GM12878 (cell line): ENCODE measurements around the gene ZNF655. TPM values are rescaled to one million over a fixed set of nuclear protein-coding genes. Genes with fewer than 3 reads are reported as not detected.
A peak's percentile ranks its signal among the peaks of the same experiment; 100 is the strongest.

Experiments used
- ATAC-seq: fragments of 200-7000 bp; cut with Tn5 transposase; 3 replicates; pipeline ENCODE4 v1.9.1; 2020; ENCODE audit warnings: mild to moderate bottlenecking, moderate library complexity
- BruUV-seq: library from RNA; stranded (reverse); fragments of 400-500 nt; replicated peaks from 2 replicates; lab custom pipeline; 2021; lab: Mats Ljungman, UMichigan
- CTCF ChIA-PET: fragments of 300-600 bp; sonication (Branson Sonifier 250); formaldehyde crosslinking; extraction: SDS; loops from one replicate; lab custom pipeline; 2021; ENCODE audit warnings: inconsistent platforms; lab: Yijun Ruan, JAX
- POLR2A ChIA-PET: fragments of 350-600 bp; formaldehyde crosslinking; extraction: SDS; loops from one replicate; lab custom pipeline; 2021; ENCODE audit warnings: inconsistent platforms; lab: Charles Lee
- RAD21 ChIA-PET: fragments of 300-600 bp; sonication (Branson Sonifier 250); formaldehyde crosslinking; loops from one replicate; lab custom pipeline; 2023; ENCODE audit warnings: antibody characterized with exemption; ENCODE audit not compliant: unreplicated experiment; lab: Charles Lee
- SMC1A ChIA-PET: fragments of 300-600 bp; sonication (Branson Sonifier 250); formaldehyde crosslinking; loops from one replicate; lab custom pipeline; 2023; ENCODE audit not compliant: unreplicated experiment, uncharacterized antibody; lab: Charles Lee
- DNase-seq: peaks from one replicate; pipeline ENCODE4 v3.0.0-alpha.2; 2011; ENCODE audit warnings: low read depth, low spot score
- FAIRE-seq: peaks from 3 replicates; lab custom pipeline; 2011; peaks lifted over from hg19 to GRCh38; lab: Jason Lieb, UNC
- H2AFZ ChIP-seq: 2 replicates; pipeline ENCODE4 v1.6.0; 2011; ENCODE audit warnings: low read depth, low read length, control low read depth; ENCODE audit not compliant: control insufficient read depth
- H3K27ac ChIP-seq: 2 replicates; pipeline ENCODE4 v1.5.1; 2011; ENCODE audit warnings: control low read depth; ENCODE audit not compliant: control insufficient read depth, insufficient read depth
- H3K27me3 ChIP-seq, 2 experiments: replicated peaks in 1 of 2; 2 replicates each; pipeline versions ENCODE4 v1.6.0 to v1.6.1; 2011; ENCODE audit warnings: low read length in 1 of 2; ENCODE audit not compliant: control insufficient read depth in 2 of 2, insufficient read depth in 2 of 2
- H3K36me3 ChIP-seq, 2 experiments: 2 replicates each; pipeline ENCODE4 v1.5.1; 2011; ENCODE audit warnings: low read length in 1 of 2; ENCODE audit not compliant: control insufficient read depth in 2 of 2, insufficient read depth in 2 of 2
- H3K4me1 ChIP-seq: 2 replicates; pipeline ENCODE4 v1.6.1; 2011; ENCODE audit warnings: mild to moderate bottlenecking, low read length, moderate library complexity, mixed read lengths; ENCODE audit not compliant: control insufficient read depth, insufficient read depth
- H3K4me2 ChIP-seq: 2 replicates; pipeline ENCODE4 v1.6.0; 2011; ENCODE audit warnings: control low read depth; ENCODE audit not compliant: control insufficient read depth, insufficient read depth
- H3K4me3 ChIP-seq: fragments of 200-600 bp; sonication (generic); 2 replicates; pipeline ENCODE4 v1.5.1; 2016
- H3K79me2 ChIP-seq: 2 replicates; pipeline ENCODE4 v1.6.0; 2011; ENCODE audit warnings: low read length; ENCODE audit not compliant: control insufficient read depth, insufficient read depth
- H3K9ac ChIP-seq: 2 replicates; pipeline ENCODE4 v1.8.0; 2011; ENCODE audit warnings: low read length, control low read depth, mixed read lengths; ENCODE audit not compliant: control insufficient read depth, insufficient read depth
- H3K9me3 ChIP-seq: replicated peaks from 3 replicates; pipeline ENCODE4 v1.5.1; 2011; ENCODE audit warnings: mild to moderate bottlenecking, low read length; ENCODE audit not compliant: control insufficient read depth, insufficient read depth
- H4K20me1 ChIP-seq: 2 replicates; pipeline ENCODE4 v1.6.0; 2011; ENCODE audit not compliant: control insufficient read depth, insufficient read depth
- ATF2 ChIP-seq: IDR thresholded peaks from 2 replicates; pipeline ENCODE4 v1.6.1; 2012; ENCODE audit warnings: low read length, inconsistent platforms
- ATF7 ChIP-seq: fragments of 450-650 bp; IDR thresholded peaks from 2 replicates; pipeline ENCODE4 v1.6.1; 2016; ENCODE audit warnings: low read depth, mild to moderate bottlenecking
- CBX3 ChIP-seq: fragments of 200-600 bp; sonication (generic); IDR thresholded peaks from 2 replicates; pipeline ENCODE4 v1.6.1; 2016; ENCODE audit warnings: low read depth, borderline replicate concordance
- MEF2A ChIP-seq: IDR thresholded peaks from 2 replicates; pipeline ENCODE4 v1.6.1; 2011; ENCODE audit warnings: low read depth, mild to moderate bottlenecking, low read length, moderate library complexity; ENCODE audit not compliant: insufficient read depth
- MLLT1 ChIP-seq: fragments of 450-650 bp; IDR thresholded peaks from 2 replicates; pipeline ENCODE4 v1.6.1; 2016; ENCODE audit warnings: mild to moderate bottlenecking
- RFX5 ChIP-seq: IDR thresholded peaks from 2 replicates; pipeline ENCODE4 v1.6.1; 2011; ENCODE audit warnings: low read depth, low read length, improper control_type of control experiment
- TAF1 ChIP-seq: IDR thresholded peaks from 2 replicates; pipeline ENCODE4 v1.6.1; 2011; ENCODE audit warnings: mild to moderate bottlenecking, low read depth, low read length, borderline replicate concordance
- ZNF217 ChIP-seq: fragments of 450-650 bp; IDR thresholded peaks from 2 replicates; pipeline ENCODE4 v1.6.1; 2017; ENCODE audit warnings: antibody characterized with exemption, mild to moderate bottlenecking
- WGBS: methylation state at CpG from one replicate; pipeline ENCODE4 v1.1.6; 2016; ENCODE audit warnings: low lambda C conversion rate; ENCODE audit not compliant: insufficient replicate concordance, insufficient coverage; ENCODE audit errors: missing lambda C conversion rate; 5-methylcytosine and 5-hydroxymethylcytosine counted together
- in situ Hi-C: fragments of 300-500 bp; cut with MboI; formaldehyde crosslinking; loops from 9 replicates; pipeline ENCODE4 v1.14.3; 2018; ENCODE audit warnings: mixed read lengths
- intact Hi-C: fragments of 100-400 bp; cut with micrococcal nuclease; formaldehyde crosslinking; loops from one replicate; pipeline ENCODE4 v1.14.2; 2022; ENCODE audit not compliant: unreplicated experiment
- polyA plus RNA-seq, 11 experiments: library from polyadenylated mRNA; depleted of rRNA in 4 of 11; unstranded in 6 of 11; stranded (reverse) in 5 of 11; fragments of >200 nt; fragmentation: Nextera tagmentation in 4 of 11; fragmentation: Illumina TruSeq in 1 of 11; extraction: Ambion mirVana in 4 of 11; extraction: Trizol in 1 of 11; gene quantifications; 1 replicate in 1 of 11; 2 replicates in 10 of 11; pipeline versions ENCODE4 v1.2.1 to v1.2.3, GENCODE V29; 2011 to 2016; ENCODE audit warnings: inconsistent platforms in 2 of 11, missing spikeins in 2 of 11, low read depth in 1 of 11
- total RNA-seq, 4 experiments: library from RNA; depleted of rRNA in 3 of 4; stranded (reverse); fragments of >200 nt in 3 of 4; fragmentation: Illumina TruSeq in 1 of 4; extraction: Trizol in 1 of 4; gene quantifications; 2 replicates each; pipeline versions ENCODE4 v1.2.1 to v1.2.3, GENCODE V29; 2013 to 2021

ZNF655 gene
- total and polyA plus RNA-seq, 10 of the 15 experiments (the other 5 are each of a cell fraction or from before 2014, with no cell fraction given): 14.5 to 107 (median 52.8) TPM

- H4K20me1 ChIP-seq: 0 out of 2 replicates have a peak, but pooled peaks cover 2% of the 10 kb centered on the region
- FAIRE-seq (no peak), DNase-seq (no peak), ATAC-seq (no peak)
- ChIA-PET SMC1A (interaction anchor here (0.6 to 1.0 kb wide), 3 partner anchors 38 to 151 kb away, joined by 3 read pairs; partner anchors contain the start of genes BUD31 and PDAP1), RAD21 (interaction anchor here (0.6 kb wide), 1 partner anchor 156 kb away, joined by 4 read pairs; no protein-coding TSS in a partner anchor), POLR2A (interaction anchor here (0.5 to 3.5 kb wide), 9 partner anchors 55 to 493 kb away, joined by 3 to 18 read pairs (median 4); partner anchors contain the start of genes ZKSCAN5, ZNF394 and ZSCAN25), CTCF (interaction anchor here (0.7 to 2.0 kb wide), 4 partner anchors 21 to 58 kb away, joined by 3 to 7 read pairs (median 4); partner anchors contain the start of gene ZSCAN25)
- peak overlapping the region; percentile 76 for H3K4me2 ChIP-seq
- TF ChIP-seq RFX5: no peak
- no peak for TF ChIP-seq ZNF217
- no peak for TF ChIP-seq MEF2A
- no peak for TF ChIP-seq ATF2
- no peak for TF ChIP-seq ATF7
- TF ChIP-seq TAF1: no peak
- TF ChIP-seq CBX3: no peak
- TF ChIP-seq MLLT1: peak; percentile 70
- in situ Hi-C loops (no loop called here), intact Hi-C loops (loop anchor here (2.0 kb wide), 1 partner anchor 59 kb away; the partner anchor contains the start of gene ZNF394)
- H3K27me3 ChIP-seq: no peaks in the 10 kb centered on the region
- peaks cover 46% of the 10 kb centered on the region for H3K79me2 ChIP-seq
- H3K4me1 ChIP-seq: no peaks in the 10 kb centered on the region
- H3K9ac ChIP-seq: peak overlapping the region; percentile 98
- no peaks in the 10 kb centered on the region for H3K9me3 ChIP-seq
- H2AFZ ChIP-seq: peak overlapping the region; percentile 61
- peak overlapping the region; percentile 100 for H3K4me3 ChIP-seq
- H3K36me3 ChIP-seq: peaks cover 9 to 16% of the 10 kb centered on the region in 2 experiments
- 13% methylated on average over 29 of the region's 31 CpGs for WGBS
- BruUV-seq: no TSS peak
- H3K27ac ChIP-seq: peak overlapping the region; percentile 94
Observed at GRCh38 chr7:99559175-99559915, 903 bp downstream of the ZNF655 start.
